ENCODE measurements around the gene DOCK9. TPM values are rescaled to one million over a fixed set of nuclear protein-coding genes. Genes with fewer than 3 reads are reported as not detected.

DOCK9 gene
- total and polyA plus RNA-seq, 2 donors (not counting 3 experiments of a cell fraction or from before 2014, with no cell fraction given) = 147 to 323 TPM

- Histone ChIP-seq H3K36me3 (ENCODE audit: control insufficient read depth in 2 of 2, extremely low read depth in 1 of 2, insufficient read depth in 2 of 2, low read length in 2 of 2) (peaks cover 18 to 31% of the 10 kb centered on the region in 2 experiments), H3K9me1 (replicated peaks; ENCODE audit: control insufficient read depth, extremely low read depth, insufficient read depth, low read length) (no peaks in the 10 kb centered on the region), H4K20me1 (replicated peaks; ENCODE audit: control insufficient read depth, extremely low read depth, insufficient read depth, low read length) (no peaks in the 10 kb centered on the region), H3K27ac (ENCODE audit: insufficient read depth, low read depth, low read length) (no peak overlapping the region), H3K79me2 (ENCODE audit: control insufficient read depth, insufficient read depth, low read length) (peaks cover 3% of the 10 kb centered on the region), H3K9me3 (replicated peaks; ENCODE audit: control insufficient read depth, insufficient read depth, low read length) (no peaks in the 10 kb centered on the region), H2AFZ (ENCODE audit: low read depth, low read length) (no peak overlapping the region), H3K4me2 (ENCODE audit: insufficient read depth, low read length) (no peak overlapping the region), H3K4me3 (replicated peaks in 1 of 3; ENCODE audit: insufficient read depth in 1 of 3, low read depth in 1 of 3, low read length in 3 of 3) (no peak overlapping the region), H3K4me1 (ENCODE audit: control insufficient read depth, extremely low read depth, insufficient read depth, low read length) (peaks cover 50% of the 10 kb centered on the region), H3K27me3 (ENCODE audit: control insufficient read depth in 2 of 2, insufficient read depth in 2 of 2, low read length in 2 of 2) (no peaks in the 10 kb centered on the region), H3K9ac (replicated peaks; ENCODE audit: extremely low read depth, insufficient read depth, low read length) (no peak overlapping the region)
- intact Hi-C loops (cut with micrococcal nuclease) = no loop called here
- FAIRE-seq (no peak), DNase-seq (ENCODE audit: low read depth, low spot score) (no peak)
- ChIA-PET POLR2A (no interaction called here), CTCF (interaction anchor here (0.8 to 2.7 kb wide), 4 partner anchors 10 to 117 kb away, joined by 3 to 5 read pairs (median 4); no protein-coding TSS in a partner anchor)
- BruUV-seq (replicated peaks) = no TSS peak
- no peak for TF ChIP-seq CTCF (IDR thresholded peaks at IDR 0.05; ENCODE audit: extremely low read depth in 1 of 2, insufficient read depth in 1 of 2, low read depth in 1 of 2, low read length in 2 of 2)
- no peak for TF ChIP-seq MAX (IDR thresholded peaks at IDR 0.05; ENCODE audit: insufficient read depth, insufficient read length)
- dilution Hi-C loops (cut with MboI; ENCODE audit: extremely low pct_ligation_motif_present, low sequenced_read_pairs) = no loop called here
Observed at GRCh38 chr13:98917116-98917515, 60.7 kb downstream of the DOCK9 start.

- ChIA-PET POLR2A (no interaction called here), CTCF (interaction anchor here (1.9 to 2.7 kb wide), 3 partner anchors 9 to 117 kb away, joined by 4 to 7 read pairs (median 5); no protein-coding TSS in a partner anchor)
- no peaks in the 10 kb centered on the region for H3K9me3 ChIP-seq (replicated peaks; ENCODE audit: control insufficient read depth, insufficient read depth, low read length)
- no peaks in the 10 kb centered on the region for H3K27me3 ChIP-seq (ENCODE audit: control insufficient read depth in 2 of 2, insufficient read depth in 2 of 2, low read length in 2 of 2)
- FAIRE-seq (no peak), DNase-seq (ENCODE audit: low read depth, low spot score) (no peak)
- H3K36me3 ChIP-seq (ENCODE audit: control insufficient read depth in 2 of 2, extremely low read depth in 1 of 2, insufficient read depth in 2 of 2, low read length in 2 of 2) = peaks cover 11 to 24% of the 10 kb centered on the region in 2 experiments
- H3K4me3 ChIP-seq (replicated peaks in 1 of 3; ENCODE audit: insufficient read depth in 1 of 3, low read depth in 1 of 3, low read length in 3 of 3) = no peak overlapping the region
- H3K4me1 ChIP-seq (ENCODE audit: control insufficient read depth, extremely low read depth, insufficient read depth, low read length) = peaks cover 52% of the 10 kb centered on the region
- no peaks in the 10 kb centered on the region for H3K79me2 ChIP-seq (ENCODE audit: control insufficient read depth, insufficient read depth, low read length)
- intact Hi-C loops (cut with micrococcal nuclease) (no loop called here), dilution Hi-C loops (cut with MboI; ENCODE audit: extremely low pct_ligation_motif_present, low sequenced_read_pairs) (no loop called here)
- no peaks in the 10 kb centered on the region for H3K9me1 ChIP-seq (replicated peaks; ENCODE audit: control insufficient read depth, extremely low read depth, insufficient read depth, low read length)
- no peaks in the 10 kb centered on the region for H4K20me1 ChIP-seq (replicated peaks; ENCODE audit: control insufficient read depth, extremely low read depth, insufficient read depth, low read length)
- TF ChIP-seq FOS (IDR thresholded peaks at IDR 0.05; ENCODE audit: borderline replicate concordance, insufficient read depth, low read length) = no peak
- TF ChIP-seq POLR2A (IDR thresholded peaks at IDR 0.05; ENCODE audit: low read depth, low read length) = no peak
- TF ChIP-seq GATA2 (IDR thresholded peaks at IDR 0.05; ENCODE audit: insufficient read depth, insufficient read length, low read depth, low read length) = no peak
- no peak for TF ChIP-seq MYC (IDR thresholded peaks at IDR 0.05; ENCODE audit: low read depth, low read length)
- TF ChIP-seq MAX (IDR thresholded peaks at IDR 0.05; ENCODE audit: insufficient read depth, insufficient read length) = no peak
- TF ChIP-seq CTCF (IDR thresholded peaks at IDR 0.05; ENCODE audit: extremely low read depth in 1 of 2, insufficient read depth in 1 of 2, low read depth in 1 of 2, low read length in 2 of 2) = no peak
- TF ChIP-seq EZH2 (IDR thresholded peaks at IDR 0.05; ENCODE audit: borderline replicate concordance, low read depth, low read length, severe bottlenecking) = no peak
- TF ChIP-seq JUN (IDR thresholded peaks at IDR 0.05; ENCODE audit: borderline replicate concordance, insufficient read depth, insufficient read length, low read depth) = no peak
- no peak for TF ChIP-seq POLR2AphosphoS5 (IDR thresholded peaks at IDR 0.05; ENCODE audit: insufficient read depth, low read depth, low read length)
- no TSS peak for BruUV-seq (replicated peaks)
- no peak overlapping the region for H2AFZ ChIP-seq (ENCODE audit: low read depth, low read length)
- no peak overlapping the region for H3K27ac ChIP-seq (ENCODE audit: insufficient read depth, low read depth, low read length)
- H3K4me2 ChIP-seq (ENCODE audit: insufficient read depth, low read length) = no peak overlapping the region
- no peak overlapping the region for H3K9ac ChIP-seq (replicated peaks; ENCODE audit: extremely low read depth, insufficient read depth, low read length)
Observed at GRCh38 chr13:98916403-98916802, 61.5 kb downstream of the DOCK9 start.

Data from endothelial cell of umbilical vein (primary cell).